ENCODE results near the gene GPR12. TPM values are rescaled to one million over a fixed set of nuclear protein-coding genes. Genes with fewer than 3 reads are reported as not detected.

Gene GPR12
- total and polyA plus RNA-seq, 2 donors (not counting 3 experiments of a cell fraction or from before 2014, with no cell fraction given): not detected

- H3K9me3 ChIP-seq (replicated peaks; ENCODE audit: control insufficient read depth, insufficient read depth, low read length): no peaks in the 10 kb centered on the region
- ChIA-PET CTCF (no interaction called here), POLR2A (no interaction called here)
- H2AFZ ChIP-seq (ENCODE audit: low read depth, low read length): no peak overlapping the region
- no peak overlapping the region for H3K27ac ChIP-seq (ENCODE audit: insufficient read depth, low read depth, low read length)
- H3K4me2 ChIP-seq (ENCODE audit: insufficient read depth, low read length): no peak overlapping the region
- FAIRE-seq (no peak), DNase-seq (ENCODE audit: low read depth, low spot score) (no peak)
- H3K27me3 ChIP-seq (ENCODE audit: control insufficient read depth in 2 of 2, insufficient read depth in 2 of 2, low read length in 2 of 2): no peaks in the 10 kb centered on the region
- no peaks in the 10 kb centered on the region for H3K9me1 ChIP-seq (replicated peaks; ENCODE audit: control insufficient read depth, extremely low read depth, insufficient read depth, low read length)
- H3K4me1 ChIP-seq (ENCODE audit: control insufficient read depth, extremely low read depth, insufficient read depth, low read length): no peaks in the 10 kb centered on the region
- dilution Hi-C loops (cut with MboI; ENCODE audit: extremely low pct_ligation_motif_present, low sequenced_read_pairs) (no loop called here), intact Hi-C loops (cut with micrococcal nuclease) (no loop called here)
- H3K36me3 ChIP-seq (ENCODE audit: control insufficient read depth in 2 of 2, extremely low read depth in 1 of 2, insufficient read depth in 2 of 2, low read length in 2 of 2): no peaks in the 10 kb centered on the region
- no peak overlapping the region for H3K4me3 ChIP-seq (replicated peaks in 1 of 3; ENCODE audit: insufficient read depth in 1 of 3, low read depth in 1 of 3, low read length in 3 of 3)
- H3K79me2 ChIP-seq (ENCODE audit: control insufficient read depth, insufficient read depth, low read length): no peaks in the 10 kb centered on the region
- no peak for TF ChIP-seq POLR2AphosphoS5 (IDR thresholded peaks at IDR 0.05; ENCODE audit: insufficient read depth, low read depth, low read length)
- no peak for TF ChIP-seq MYC (IDR thresholded peaks at IDR 0.05; ENCODE audit: low read depth, low read length)
- TF ChIP-seq MAX (IDR thresholded peaks at IDR 0.05; ENCODE audit: insufficient read depth, insufficient read length): no peak
- TF ChIP-seq, protein P1, sequence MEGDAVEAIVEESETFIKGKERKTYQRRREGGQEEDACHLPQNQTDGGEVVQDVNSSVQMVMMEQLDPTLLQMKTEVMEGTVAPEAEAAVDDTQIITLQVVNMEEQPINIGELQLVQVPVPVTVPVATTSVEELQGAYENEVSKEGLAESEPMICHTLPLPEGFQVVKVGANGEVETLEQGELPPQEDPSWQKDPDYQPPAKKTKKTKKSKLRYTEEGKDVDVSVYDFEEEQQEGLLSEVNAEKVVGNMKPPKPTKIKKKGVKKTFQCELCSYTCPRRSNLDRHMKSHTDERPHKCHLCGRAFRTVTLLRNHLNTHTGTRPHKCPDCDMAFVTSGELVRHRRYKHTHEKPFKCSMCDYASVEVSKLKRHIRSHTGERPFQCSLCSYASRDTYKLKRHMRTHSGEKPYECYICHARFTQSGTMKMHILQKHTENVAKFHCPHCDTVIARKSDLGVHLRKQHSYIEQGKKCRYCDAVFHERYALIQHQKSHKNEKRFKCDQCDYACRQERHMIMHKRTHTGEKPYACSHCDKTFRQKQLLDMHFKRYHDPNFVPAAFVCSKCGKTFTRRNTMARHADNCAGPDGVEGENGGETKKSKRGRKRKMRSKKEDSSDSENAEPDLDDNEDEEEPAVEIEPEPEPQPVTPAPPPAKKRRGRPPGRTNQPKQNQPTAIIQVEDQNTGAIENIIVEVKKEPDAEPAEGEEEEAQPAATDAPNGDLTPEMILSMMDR (IDR thresholded peaks at IDR 0.05; ENCODE audit: extremely low read depth in 1 of 2, insufficient read depth in 1 of 2, low read depth in 1 of 2, low read length in 2 of 2): no peak
- no peak for TF ChIP-seq POLR2A (IDR thresholded peaks at IDR 0.05; ENCODE audit: low read depth, low read length)
- no peak for TF ChIP-seq JUN (IDR thresholded peaks at IDR 0.05; ENCODE audit: borderline replicate concordance, insufficient read depth, insufficient read length, low read depth)
- no TSS peak for BruUV-seq (replicated peaks)
- H3K9ac ChIP-seq (replicated peaks; ENCODE audit: extremely low read depth, insufficient read depth, low read length): no peak overlapping the region
- no peaks in the 10 kb centered on the region for H4K20me1 ChIP-seq (replicated peaks; ENCODE audit: control insufficient read depth, extremely low read depth, insufficient read depth, low read length)
Measured at GRCh38 chr13:26787961-26788360, 27.4 kb upstream of the GPR12 start.
